Activated naive CD8-positive, alpha-beta T cell treated with anti-CD3 and anti-CD28 coated beads, Interleukin-2, amount 10 ng/mL, durations not matched to agents 7 days and 5 days (primary cell): Measurements from ENCODE around the gene POU6F2. TPM values are rescaled to one million over a fixed set of nuclear protein-coding genes. Genes with fewer than 3 reads are reported as not detected.

Experiments used
- ATAC-seq: fragments of 150-1000 bp; cut with Tn5 transposase; one replicate; pipeline ENCODE4 v1.10.0; 2021; ENCODE audit warnings: low read depth, moderate library complexity
- POLR2A ChIA-PET: fragments of 350-600 bp; sonication (Branson Sonifier 250); formaldehyde crosslinking; loops from one replicate; lab custom pipeline; 2021; ENCODE audit warnings: antibody characterized with exemption; lab: Charles Lee
- DNase-seq: peaks from one replicate; pipeline ENCODE4 v3.0.0; 2021
- H3K27ac Mint-ChIP-seq: one replicate; pipeline ENCODE4 v1.8.0; 2022; ENCODE audit warnings: mild to moderate bottlenecking, mixed read lengths
- H3K27me3 Mint-ChIP-seq: one replicate; pipeline ENCODE4 v1.8.0; 2022; ENCODE audit warnings: mild to moderate bottlenecking, moderate library complexity, mixed read lengths
- H3K36me3 Mint-ChIP-seq: one replicate; pipeline ENCODE4 v1.8.0; 2021; ENCODE audit warnings: mild to moderate bottlenecking, mixed read lengths
- H3K4me1 Mint-ChIP-seq: one replicate; pipeline ENCODE4 v1.8.0; 2021; ENCODE audit warnings: mixed read lengths
- H3K4me3 Mint-ChIP-seq: one replicate; pipeline ENCODE4 v1.8.0; 2022; ENCODE audit warnings: mild to moderate bottlenecking, moderate library complexity, mixed read lengths
- H3K9me3 Mint-ChIP-seq: one replicate; pipeline ENCODE4 v1.8.0; 2021; ENCODE audit warnings: mixed read lengths
- total RNA-seq, 2 experiments: library from RNA; stranded (reverse); gene quantifications; one replicate each; pipeline ENCODE4 v1.2.3, GENCODE V29; 2021

Gene POU6F2
- total RNA-seq, 2 experiments from 2014 or later = 0.19 to 0.20 TPM

- DNase-seq (no peak), ATAC-seq (no peak)
- Mint-ChIP-seq H3K4me3 (no peak overlapping the region), H3K27me3 (peaks cover 12% of the 10 kb centered on the region), H3K36me3 (no peaks in the 10 kb centered on the region), H3K27ac (no peak overlapping the region), H3K4me1 (no peaks in the 10 kb centered on the region), H3K9me3 (no peaks in the 10 kb centered on the region)
- POLR2A ChIA-PET = no interaction called here
Measured at GRCh38 chr7:39342763-39343162, 365.1 kb downstream of the POU6F2 start.

GRCh38 chr7:39349452-39350123 lies 371.9 kb downstream of the POU6F2 start:
- no peaks in the 10 kb centered on the region for H3K4me1 Mint-ChIP-seq
- DNase-seq (no peak), ATAC-seq (no peak)
- H3K36me3 Mint-ChIP-seq = no peaks in the 10 kb centered on the region
- H3K4me3 Mint-ChIP-seq = no peak overlapping the region
- no peaks in the 10 kb centered on the region for H3K9me3 Mint-ChIP-seq
- POLR2A ChIA-PET = no interaction called here
- peaks cover 12% of the 10 kb centered on the region for H3K27me3 Mint-ChIP-seq
- H3K27ac Mint-ChIP-seq = no peak overlapping the region

DNA sequence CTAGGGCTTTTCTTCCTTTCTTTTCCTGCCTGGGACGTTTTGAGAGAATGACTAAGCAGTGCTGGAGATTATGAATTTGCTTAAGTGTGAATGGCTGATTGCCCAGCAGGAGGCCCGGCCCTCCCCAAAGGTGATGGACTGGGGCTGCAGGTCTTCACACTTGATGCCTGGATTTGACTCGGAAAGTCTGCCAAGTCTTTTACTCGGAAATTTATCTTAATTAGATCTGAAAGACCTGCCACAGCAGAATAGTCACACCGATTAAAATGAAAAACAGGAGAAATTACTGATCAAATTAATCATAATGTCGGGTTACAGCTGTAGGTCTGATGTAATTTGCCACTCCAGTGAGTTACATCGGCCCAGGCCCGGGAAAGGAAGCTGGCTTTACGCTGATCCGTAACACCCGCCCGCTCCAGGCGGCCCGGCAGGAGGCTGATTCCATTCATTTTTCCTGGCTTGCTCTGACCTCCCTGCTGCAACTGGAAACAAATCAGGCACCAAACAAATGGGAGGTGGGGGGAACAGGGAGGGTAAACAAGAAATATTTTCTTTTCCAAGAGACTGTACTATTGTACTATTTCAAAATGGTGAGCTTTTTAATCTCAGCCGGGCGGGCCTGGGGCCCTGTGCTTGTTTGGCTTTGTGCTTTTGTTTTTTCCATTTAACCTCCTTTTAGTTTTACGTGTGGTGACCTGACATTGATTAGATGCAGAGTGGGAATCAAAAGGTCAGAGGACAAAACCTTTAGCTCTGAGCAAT lies 376.1 kb downstream of the POU6F2 start:
- no peak overlapping the region for H3K27ac Mint-ChIP-seq
- H3K9me3 Mint-ChIP-seq = no peaks in the 10 kb centered on the region

DNA sequence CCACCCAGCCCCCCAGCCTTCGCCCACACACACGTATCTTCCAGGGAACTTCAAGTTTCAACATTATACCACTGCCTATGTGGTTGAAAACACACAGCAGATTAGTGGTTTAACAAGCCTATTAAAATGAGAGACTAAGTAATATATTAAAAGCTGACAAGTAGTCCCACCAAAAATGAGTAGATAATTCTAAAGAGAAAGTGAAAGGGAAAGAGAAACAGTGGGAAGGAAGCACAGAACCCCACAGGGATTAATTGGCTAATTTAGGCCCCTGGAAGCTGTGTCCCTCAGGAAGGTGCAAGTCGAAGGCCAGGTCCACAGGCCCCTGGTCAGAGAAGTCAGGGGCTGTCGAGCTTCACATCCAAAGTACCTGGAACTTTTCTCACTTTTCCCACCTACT lies 378.0 kb downstream of the POU6F2 start:
- Mint-ChIP-seq H3K36me3 (peaks cover 3% of the 10 kb centered on the region), H3K27me3 (peaks cover 7% of the 10 kb centered on the region), H3K9me3 (no peaks in the 10 kb centered on the region), H3K27ac (no peak overlapping the region), H3K4me1 (peaks cover 6% of the 10 kb centered on the region), H3K4me3 (peak overlapping the region; percentile 35)
- POLR2A ChIA-PET = no interaction called here
- no peak for ATAC-seq
- DNase-seq = no peak

More for the DNA sequence above, 376.1 kb downstream of the POU6F2 start:
- peaks cover 6% of the 10 kb centered on the region for H3K27me3 Mint-ChIP-seq
- H3K4me3 Mint-ChIP-seq = no peak overlapping the region
- ATAC-seq (no peak), DNase-seq (no peak)
- peaks cover 3% of the 10 kb centered on the region for H3K36me3 Mint-ChIP-seq
- POLR2A ChIA-PET = no interaction called here
- H3K4me1 Mint-ChIP-seq = peaks cover 6% of the 10 kb centered on the region

DNA sequence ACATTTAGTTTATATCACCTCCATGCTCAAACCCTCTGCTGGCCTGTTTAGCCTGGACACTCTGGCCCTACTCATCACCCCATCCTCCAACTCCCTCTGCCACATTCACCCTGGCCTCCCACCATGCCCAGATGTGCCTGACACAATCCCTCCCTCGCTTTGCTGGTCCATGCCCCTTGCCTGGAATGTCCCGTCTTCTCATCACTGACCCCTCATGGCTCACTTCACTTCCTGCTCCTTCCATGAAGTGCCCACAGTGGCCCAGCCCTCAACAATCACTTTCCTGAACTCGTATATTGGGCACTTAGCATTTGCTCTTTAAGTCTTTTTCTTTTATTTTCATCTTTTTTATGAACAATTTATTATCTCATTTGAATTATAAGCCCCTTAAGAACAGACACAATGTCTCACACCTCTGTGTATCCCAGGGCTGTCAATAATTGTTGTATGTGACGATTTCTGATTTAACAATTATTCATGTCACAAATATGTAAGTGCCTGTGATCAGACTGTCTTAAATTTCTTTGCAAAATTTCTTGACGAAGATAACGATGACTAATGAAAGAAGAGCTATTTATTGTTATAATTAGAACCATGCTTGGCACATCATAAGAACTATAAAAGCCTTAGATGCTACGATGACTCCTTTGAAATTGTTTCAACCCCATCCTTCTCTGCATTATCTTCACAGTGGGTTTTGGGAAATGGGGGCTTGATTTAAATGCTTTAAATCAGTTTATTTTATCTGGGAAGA lies 378.6 kb downstream of the POU6F2 start:
- POLR2A ChIA-PET = no interaction called here
- Mint-ChIP-seq H3K4me1 (peaks cover 6% of the 10 kb centered on the region), H3K36me3 (peaks cover 3% of the 10 kb centered on the region), H3K27ac (peak overlapping the region; percentile 30), H3K4me3 (peak overlapping the region; percentile 15), H3K9me3 (no peaks in the 10 kb centered on the region), H3K27me3 (peaks cover 7% of the 10 kb centered on the region)
- no peak for DNase-seq
- no peak for ATAC-seq

DNA sequence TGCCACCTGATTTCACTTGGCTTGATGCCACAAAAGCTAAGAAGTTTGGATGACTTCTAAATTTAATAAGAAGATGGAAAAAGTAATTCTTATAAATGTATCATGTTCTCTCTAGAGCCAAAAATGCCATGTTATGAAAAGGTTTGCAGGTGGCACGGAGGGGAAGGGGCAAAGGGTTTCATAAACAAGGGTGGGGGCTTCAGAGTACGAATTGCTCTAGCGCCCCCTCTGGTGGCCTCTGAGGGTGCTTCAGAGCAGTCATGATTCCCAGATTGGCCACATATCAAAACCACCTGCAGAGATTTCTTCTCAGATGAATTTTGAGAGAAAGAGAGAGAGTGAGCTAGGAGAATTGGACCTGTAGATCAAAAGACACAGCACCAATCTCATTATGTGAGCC lies 379.9 kb downstream of the POU6F2 start:
- ATAC-seq (no peak), DNase-seq (no peak)
- no peak overlapping the region for H3K27ac Mint-ChIP-seq
- POLR2A ChIA-PET = no interaction called here
- H3K4me1 Mint-ChIP-seq = peaks cover 6% of the 10 kb centered on the region
- H3K36me3 Mint-ChIP-seq = peaks cover 3% of the 10 kb centered on the region
- H3K27me3 Mint-ChIP-seq = peaks cover 6% of the 10 kb centered on the region
- no peak overlapping the region for H3K4me3 Mint-ChIP-seq
- H3K9me3 Mint-ChIP-seq = no peaks in the 10 kb centered on the region

DNA sequence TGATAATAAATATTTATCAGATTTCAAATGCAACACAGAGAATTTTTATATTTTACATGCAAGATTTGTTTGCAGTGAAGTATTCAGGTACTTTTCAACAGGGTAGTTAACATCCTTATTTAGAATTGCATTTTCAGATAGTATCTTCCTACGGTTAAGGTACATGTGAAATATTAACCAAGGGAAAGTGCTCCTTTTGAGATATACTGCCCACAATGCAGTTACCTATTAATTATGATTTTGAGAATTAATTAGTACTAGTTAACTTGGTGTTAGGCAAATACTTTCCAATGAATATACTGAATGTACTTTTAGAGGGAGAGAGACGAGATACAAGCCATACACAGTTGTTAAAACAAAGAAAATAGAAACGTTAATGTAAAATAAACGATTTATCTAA lies 382.3 kb downstream of the POU6F2 start:
- no peak for ATAC-seq
- H3K27ac Mint-ChIP-seq = no peak overlapping the region
- peaks cover 3% of the 10 kb centered on the region for H3K36me3 Mint-ChIP-seq
- H3K9me3 Mint-ChIP-seq = no peaks in the 10 kb centered on the region
- peaks cover 1% of the 10 kb centered on the region for H3K27me3 Mint-ChIP-seq
- POLR2A ChIA-PET = no interaction called here
- DNase-seq = no peak
- peaks cover 6% of the 10 kb centered on the region for H3K4me1 Mint-ChIP-seq
- H3K4me3 Mint-ChIP-seq = no peak overlapping the region

DNA sequence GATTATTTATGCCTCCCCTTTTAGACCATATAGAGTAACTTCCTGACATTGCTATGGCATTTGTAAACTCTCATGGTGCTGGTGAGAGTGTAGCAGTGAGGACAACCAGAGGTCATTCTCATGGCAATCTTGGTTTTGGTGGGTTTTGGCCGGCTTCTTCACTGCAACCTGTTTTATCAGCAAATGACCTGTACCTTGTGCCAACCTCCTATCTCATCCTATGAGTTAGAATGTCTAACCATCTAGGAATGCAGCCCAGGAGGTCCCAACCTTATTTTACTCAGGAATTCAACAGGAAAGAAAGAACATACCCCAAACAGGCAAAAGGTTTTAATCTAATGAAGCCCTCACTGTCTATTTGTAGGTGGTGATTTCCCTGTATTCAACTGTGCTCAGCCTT lies 383.1 kb downstream of the POU6F2 start:
- peaks cover 1% of the 10 kb centered on the region for H3K36me3 Mint-ChIP-seq
- ATAC-seq = no peak
- POLR2A ChIA-PET = no interaction called here

DNA sequence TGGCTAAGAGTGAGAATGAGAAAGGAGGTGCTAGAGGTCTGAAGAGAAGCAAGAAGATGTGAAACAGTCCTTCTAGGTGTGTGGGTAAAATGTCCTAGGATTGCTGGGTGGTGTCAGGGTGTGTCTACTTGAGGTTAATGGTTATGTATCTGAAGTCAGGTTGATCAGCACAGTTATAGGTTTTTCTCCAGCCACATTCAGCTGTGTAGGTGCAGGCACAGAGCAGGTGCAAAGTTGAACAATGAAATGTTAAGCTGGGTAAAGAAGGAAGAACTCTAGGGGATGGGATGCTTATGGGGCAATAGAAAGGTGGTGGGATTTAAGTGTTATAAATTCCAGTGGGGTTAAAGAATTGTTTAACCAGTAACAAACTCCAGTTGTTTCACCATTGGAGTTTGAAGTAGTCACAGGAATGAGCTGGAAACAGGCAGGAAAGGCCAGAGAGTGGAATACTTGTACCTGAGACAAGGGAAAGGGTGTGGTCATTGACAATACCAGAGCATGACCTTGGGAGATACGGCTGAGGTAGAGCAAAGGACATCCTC lies 388.1 kb downstream of the POU6F2 start:
- Mint-ChIP-seq H3K36me3 (no peaks in the 10 kb centered on the region), H3K4me3 (no peak overlapping the region), H3K27me3 (no peaks in the 10 kb centered on the region), H3K9me3 (no peaks in the 10 kb centered on the region), H3K27ac (no peak overlapping the region), H3K4me1 (no peaks in the 10 kb centered on the region)
- POLR2A ChIA-PET = no interaction called here
- DNase-seq (no peak), ATAC-seq (no peak)

More for the DNA sequence above, 383.1 kb downstream of the POU6F2 start:
- Mint-ChIP-seq H3K4me1 (peaks cover 2% of the 10 kb centered on the region), H3K27ac (no peak overlapping the region), H3K9me3 (no peaks in the 10 kb centered on the region), H3K4me3 (no peak overlapping the region), H3K27me3 (peaks cover 1% of the 10 kb centered on the region)
- no peak for DNase-seq

- Mint-ChIP-seq H3K36me3 (no peaks in the 10 kb centered on the region), H3K27me3 (no peaks in the 10 kb centered on the region), H3K4me1 (no peaks in the 10 kb centered on the region), H3K27ac (no peak overlapping the region), H3K9me3 (no peaks in the 10 kb centered on the region), H3K4me3 (no peak overlapping the region)
- ATAC-seq (no peak), DNase-seq (no peak)
- POLR2A ChIA-PET = no interaction called here
Measured at GRCh38 chr7:39367451-39367850, 389.7 kb downstream of the POU6F2 start.

DNA sequence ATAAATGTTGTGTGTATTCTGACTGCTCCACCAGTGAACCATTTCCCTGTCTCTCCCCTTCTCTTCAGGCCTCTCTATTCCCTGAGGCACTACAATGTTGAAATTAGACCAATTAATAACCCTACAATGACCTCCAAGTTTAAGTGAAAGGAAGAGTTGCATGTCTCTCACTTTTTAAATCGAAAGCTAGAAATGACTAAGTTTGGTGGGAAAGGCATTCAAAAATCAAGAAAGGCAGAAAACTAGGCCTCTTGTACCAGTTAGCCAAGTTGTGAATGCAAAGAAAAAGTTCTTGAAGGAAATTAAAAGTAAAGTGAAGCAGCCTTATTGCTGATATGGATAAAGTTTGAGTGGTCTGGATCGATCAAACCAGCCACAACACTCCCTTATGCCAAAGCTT lies 390.2 kb downstream of the POU6F2 start:
- Mint-ChIP-seq H3K36me3 (no peaks in the 10 kb centered on the region), H3K27me3 (no peaks in the 10 kb centered on the region), H3K4me3 (no peak overlapping the region), H3K9me3 (no peaks in the 10 kb centered on the region), H3K27ac (no peak overlapping the region), H3K4me1 (no peaks in the 10 kb centered on the region)
- DNase-seq (no peak), ATAC-seq (no peak)
- POLR2A ChIA-PET = no interaction called here

DNA sequence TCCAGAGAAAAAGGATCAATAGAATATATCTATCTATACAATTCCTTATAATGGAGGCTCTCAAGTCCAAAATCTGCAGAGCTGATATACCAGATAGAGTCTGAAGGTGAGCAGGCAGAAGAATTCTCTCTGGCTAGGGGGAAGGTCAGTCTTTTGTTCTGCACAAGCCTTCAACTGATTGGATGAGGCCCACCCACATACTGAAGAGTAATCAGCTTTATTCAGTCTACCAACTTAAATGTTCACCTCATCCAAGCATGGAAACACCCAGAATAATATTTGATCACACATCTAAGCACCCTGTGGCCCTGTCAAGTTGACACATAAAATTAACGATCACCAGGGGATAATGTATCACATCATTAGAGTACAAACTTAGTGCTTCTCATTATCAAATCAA lies 394.7 kb downstream of the POU6F2 start:
- H3K4me3 Mint-ChIP-seq = no peak overlapping the region
- no peak overlapping the region for H3K27ac Mint-ChIP-seq
- ATAC-seq = no peak
- H3K4me1 Mint-ChIP-seq = no peaks in the 10 kb centered on the region
- no peak for DNase-seq
- peaks cover 2% of the 10 kb centered on the region for H3K27me3 Mint-ChIP-seq
- POLR2A ChIA-PET = no interaction called here
- no peaks in the 10 kb centered on the region for H3K9me3 Mint-ChIP-seq
- H3K36me3 Mint-ChIP-seq = no peaks in the 10 kb centered on the region

GRCh38 chr7:39374436-39375040 lies 396.8 kb downstream of the POU6F2 start:
- no peaks in the 10 kb centered on the region for H3K36me3 Mint-ChIP-seq
- DNase-seq = no peak
- H3K4me3 Mint-ChIP-seq = no peak overlapping the region
- no peaks in the 10 kb centered on the region for H3K4me1 Mint-ChIP-seq
- no peaks in the 10 kb centered on the region for H3K9me3 Mint-ChIP-seq
- POLR2A ChIA-PET = no interaction called here
- H3K27me3 Mint-ChIP-seq = peaks cover 2% of the 10 kb centered on the region
- no peak overlapping the region for H3K27ac Mint-ChIP-seq
- ATAC-seq = no peak
